Muscle layer of duodenum (tissue), 2 donors: ENCODE results near the gene MBD2.
"Not testable (repeated sequence)": the region's sequence is repeated elsewhere in the genome, so short reads cannot be mapped to it uniquely, and the experiment has no call there.

Experiments used
- H3K27ac ChIP-seq: one replicate; pipeline ENCODE4 v1.7.0; 2013; ENCODE audit warnings: mild to moderate bottlenecking, low read length
- H3K27me3 ChIP-seq: one replicate; pipeline ENCODE4 v1.7.0; 2013; ENCODE audit warnings: low read depth, mild to moderate bottlenecking, control low read depth, low read length
- H3K36me3 ChIP-seq, 2 donors: one replicate each; pipeline ENCODE4 v1.7.0; 2013; ENCODE audit warnings: low read length in 2 of 2, control low read depth in 1 of 2, mild to moderate bottlenecking in 1 of 2; ENCODE audit not compliant: insufficient read depth in 2 of 2, control insufficient read depth in 1 of 2
- H3K4me1 ChIP-seq, 2 donors: one replicate each; pipeline ENCODE4 v1.7.0; 2013; ENCODE audit warnings: low read length in 2 of 2, mild to moderate bottlenecking in 2 of 2, control low read depth in 1 of 2, moderate library complexity in 1 of 2; ENCODE audit not compliant: insufficient read depth in 2 of 2, control insufficient read depth in 1 of 2
- H3K4me3 ChIP-seq, 2 donors: one replicate each; pipeline ENCODE4 v1.7.0; 2013; ENCODE audit warnings: low read length in 2 of 2, low read depth in 1 of 2, mild to moderate bottlenecking in 1 of 2
- H3K9me3 ChIP-seq, 2 donors: one replicate each; pipeline ENCODE4 v1.7.0; 2013; ENCODE audit warnings: low read length in 2 of 2, control low read depth in 1 of 2, mild to moderate bottlenecking in 1 of 2; ENCODE audit not compliant: control insufficient read depth in 1 of 2
- donor health status: healthy.

Gene MBD2

GRCh38 chr18:54147439-54147838 is 77.0 kb downstream of the MBD2 start:
- Histone ChIP-seq H3K9me3 (peaks cover 0 to 4% of the 10 kb centered on the region in 2 donors), H3K4me3 (no peak overlapping the region), H3K27ac (no peak overlapping the region), H3K27me3 (no peaks in the 10 kb centered on the region), H3K36me3 (peaks cover 6 to 15% of the 10 kb centered on the region in 2 donors), H3K4me1 (no peaks in the 10 kb centered on the region)

- H3K9me3 ChIP-seq, result peaks cover 0 to 4% of the 10 kb centered on the region in 2 donors
- H3K4me1 ChIP-seq, result no peaks in the 10 kb centered on the region
- H3K4me3 ChIP-seq, result no peak overlapping the region
- H3K36me3 ChIP-seq, result peaks cover 0 to 8% of the 10 kb centered on the region in 2 donors
- H3K27me3 ChIP-seq, result no peaks in the 10 kb centered on the region
- no peak overlapping the region for H3K27ac ChIP-seq
Measured at GRCh38 chr18:54141041-54141608, 83.3 kb downstream of the MBD2 start.

- no peak overlapping the region for H3K27ac ChIP-seq
- no peak overlapping the region for H3K4me3 ChIP-seq
- H3K9me3 ChIP-seq, result peaks cover 0 to 4% of the 10 kb centered on the region in 2 donors
- peaks cover 0 to 8% of the 10 kb centered on the region in 2 donors for H3K36me3 ChIP-seq
- no peaks in the 10 kb centered on the region for H3K27me3 ChIP-seq
- H3K4me1 ChIP-seq, result no peaks in the 10 kb centered on the region
Measured at GRCh38 chr18:54140641-54141040, 83.8 kb downstream of the MBD2 start.

DNA sequence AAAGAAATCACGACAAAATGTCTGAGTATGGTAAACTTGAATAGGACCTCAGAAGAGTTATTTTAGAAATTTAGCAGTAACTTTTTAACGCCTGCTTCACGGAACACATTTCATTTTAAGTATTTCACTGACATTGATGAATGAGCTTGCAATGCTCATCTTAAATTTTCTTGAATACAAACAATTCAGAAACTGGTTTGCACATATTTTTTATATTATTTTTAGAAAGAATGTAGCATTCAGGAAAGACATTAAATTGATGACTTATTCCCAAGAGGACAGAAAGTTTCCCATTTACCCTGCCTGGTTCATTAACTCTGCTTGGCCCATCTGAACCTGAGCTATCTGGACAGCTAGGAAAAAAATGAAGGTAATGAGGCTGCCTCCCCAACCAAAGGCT is 89.3 kb downstream of the MBD2 start:
- no peaks in the 10 kb centered on the region for H3K27me3 ChIP-seq
- H3K36me3 ChIP-seq, result peaks cover 0 to 8% of the 10 kb centered on the region in 2 donors
- no peak overlapping the region for H3K4me3 ChIP-seq
- H3K9me3 ChIP-seq, result no peaks in the 10 kb centered on the region
- no peaks in the 10 kb centered on the region for H3K4me1 ChIP-seq
- H3K27ac ChIP-seq, result no peak overlapping the region

GRCh38 chr18:54134053-54134452 is 90.4 kb downstream of the MBD2 start:
- Histone ChIP-seq H3K4me1 (no peaks in the 10 kb centered on the region), H3K36me3 (no peaks in the 10 kb centered on the region), H3K27me3 (no peaks in the 10 kb centered on the region), H3K4me3 (no peak overlapping the region), H3K27ac (no peak overlapping the region), H3K9me3 (no peaks in the 10 kb centered on the region)

DNA sequence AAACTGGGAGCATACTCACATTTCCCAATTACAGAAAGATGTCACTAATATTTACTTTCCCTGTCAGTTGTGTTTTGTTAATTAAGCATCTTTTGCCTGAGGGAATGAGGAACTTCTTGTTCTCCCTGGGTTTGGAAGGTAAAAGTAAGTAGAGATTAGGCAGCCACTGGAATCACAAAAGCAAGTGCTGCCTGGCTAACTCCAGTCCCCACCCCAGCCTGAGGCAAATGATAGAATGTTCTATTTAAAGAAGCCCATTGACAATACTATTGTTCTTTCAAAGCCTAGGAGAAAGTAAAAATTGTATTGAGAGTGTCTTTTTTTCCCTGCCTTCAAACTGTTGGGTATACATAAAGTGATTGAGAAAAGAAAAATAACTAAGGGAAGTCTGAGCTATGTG is 93.8 kb downstream of the MBD2 start:
- Histone ChIP-seq H3K27me3 (no peaks in the 10 kb centered on the region), H3K36me3 (no peaks in the 10 kb centered on the region), H3K9me3 (no peaks in the 10 kb centered on the region), H3K4me1 (no peaks in the 10 kb centered on the region), H3K27ac (no peak overlapping the region), H3K4me3 (no peak overlapping the region)

- H3K36me3 ChIP-seq, result no peaks in the 10 kb centered on the region
- no peak overlapping the region for H3K27ac ChIP-seq
- no peak overlapping the region for H3K4me3 ChIP-seq
- H3K4me1 ChIP-seq, result no peaks in the 10 kb centered on the region
- H3K9me3 ChIP-seq, result no peaks in the 10 kb centered on the region
- H3K27me3 ChIP-seq, result no peaks in the 10 kb centered on the region
Measured at GRCh38 chr18:54130177-54130576, 94.3 kb downstream of the MBD2 start.

DNA sequence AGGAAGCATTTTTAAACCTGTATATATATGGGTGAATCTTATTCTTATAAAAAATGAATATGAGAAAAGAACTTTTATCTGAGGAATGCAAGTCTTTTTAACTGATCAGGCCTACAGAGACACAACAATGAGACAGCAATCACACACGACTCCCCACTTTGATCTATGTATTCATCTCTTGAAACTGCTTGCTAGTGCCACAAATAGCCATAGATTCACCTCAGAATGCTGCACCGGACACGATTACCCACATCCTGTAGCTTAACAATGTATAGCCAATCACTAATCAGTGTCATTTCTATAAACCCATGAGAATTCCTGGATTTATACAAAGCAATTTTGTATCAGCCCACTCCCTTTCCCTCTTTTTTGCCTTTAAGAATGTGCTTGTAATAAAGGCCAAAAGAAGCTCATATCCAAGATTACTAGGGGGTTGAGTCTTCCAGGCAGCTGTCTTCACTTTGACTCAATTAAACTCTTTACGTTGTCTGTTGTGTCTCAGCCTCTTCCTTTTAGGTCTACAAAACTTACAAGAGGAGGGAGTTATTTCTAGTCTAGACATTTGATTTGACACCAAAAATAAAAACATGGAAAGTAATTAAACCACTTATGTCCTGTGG is 94.9 kb downstream of the MBD2 start:
- no peak overlapping the region for H3K4me3 ChIP-seq
- no peaks in the 10 kb centered on the region for H3K27me3 ChIP-seq
- no peaks in the 10 kb centered on the region for H3K36me3 ChIP-seq
- H3K27ac ChIP-seq, result no peak overlapping the region
- no peaks in the 10 kb centered on the region for H3K9me3 ChIP-seq
- no peaks in the 10 kb centered on the region for H3K4me1 ChIP-seq

DNA sequence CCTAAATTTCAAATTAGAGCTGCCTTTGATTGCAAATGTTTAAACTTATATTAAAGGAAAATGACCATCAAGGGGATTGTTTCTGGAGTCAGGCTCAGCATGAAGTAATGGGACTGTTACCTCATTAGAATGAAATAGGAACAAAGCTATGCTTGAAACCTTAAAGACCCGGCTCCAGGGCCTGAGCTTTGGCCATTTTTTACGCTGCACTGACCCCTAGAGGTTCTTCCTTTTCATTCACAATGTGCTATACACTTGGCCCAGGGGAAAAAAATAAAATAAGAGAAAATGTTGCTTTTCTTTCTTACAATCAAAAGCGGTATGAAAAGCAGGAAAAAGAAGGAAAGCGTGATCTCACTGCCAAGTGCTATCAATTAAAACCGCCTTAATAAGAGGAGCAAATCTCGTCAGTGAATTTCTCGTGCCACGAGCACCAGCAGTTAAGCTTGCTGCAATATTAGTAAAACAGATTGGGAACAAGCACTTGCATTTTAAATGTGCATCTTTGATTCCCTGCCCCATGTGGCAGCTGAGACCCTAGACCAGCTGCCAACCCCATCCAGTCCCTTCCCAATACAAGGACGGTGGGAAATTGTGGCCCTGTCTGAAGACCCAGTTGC is 96.6 kb downstream of the MBD2 start:
- Histone ChIP-seq H3K9me3 (no peaks in the 10 kb centered on the region), H3K4me3 (no peak overlapping the region)

GRCh38 chr18:54125429-54125828 is 99.0 kb downstream of the MBD2 start:
- Histone ChIP-seq H3K36me3 (no peaks in the 10 kb centered on the region), H3K27me3 (no peaks in the 10 kb centered on the region), H3K4me1 (no peaks in the 10 kb centered on the region), H3K27ac (no peak overlapping the region), H3K9me3 (no peaks in the 10 kb centered on the region), H3K4me3 (no peak overlapping the region)

More for the DNA sequence above, 96.6 kb downstream of the MBD2 start:
- Histone ChIP-seq H3K27ac (no peak overlapping the region), H3K27me3 (no peaks in the 10 kb centered on the region), H3K4me1 (no peaks in the 10 kb centered on the region), H3K36me3 (no peaks in the 10 kb centered on the region)

- H3K9me3 ChIP-seq, H3K4me3 ChIP-seq, H3K4me1 ChIP-seq, H3K36me3 ChIP-seq, H3K27me3 ChIP-seq, H3K27ac ChIP-seq: not testable (repeated sequence)
Measured at GRCh38 chr18:54123720-54124440, 100.6 kb downstream of the MBD2 start.
